Measurements from ENCODE around the gene RAB36. TPM values are rescaled to one million over a fixed set of nuclear protein-coding genes. Genes with fewer than 3 reads are reported as not detected.

RAB36 gene
- total RNA-seq, 2 donors from 2014 or later = 2.6 to 3.3 TPM

- Mint-ChIP-seq H3K27me3 (ENCODE audit: insufficient read depth) (no peaks in the 10 kb centered on the region), H3K36me3 (ENCODE audit: low read depth) (no peaks in the 10 kb centered on the region), H3K4me3 (no peak overlapping the region), H3K27ac (no peak overlapping the region), H3K4me1 (no peaks in the 10 kb centered on the region), H3K9me3 (no peaks in the 10 kb centered on the region)
- DNase-seq = no peak
- 93 to 95% methylated on average over 6 to 7 of the region's 7 CpGs for WGBS, 2 experiments (ENCODE audit: insufficient coverage in 1 of 2, insufficient read length in 1 of 2)
- H3K36me3 ChIP-seq (ENCODE audit: control insufficient read depth, insufficient read depth, low read length) = no peaks in the 10 kb centered on the region
- no peaks in the 10 kb centered on the region for H3K4me1 ChIP-seq (ENCODE audit: control insufficient read depth, insufficient read depth, low read length)
- no peak overlapping the region for H3K9ac ChIP-seq (ENCODE audit: extremely low read depth, low read length, poor library complexity, severe bottlenecking)
- no peak for TF ChIP-seq CTCF (conservative IDR thresholded peaks at IDR 0.05)
- H3K27ac ChIP-seq (ENCODE audit: low read depth, low read length) = no peak overlapping the region
- H3K9me3 ChIP-seq (ENCODE audit: control insufficient read depth, low read length) = no peaks in the 10 kb centered on the region
- no peak overlapping the region for H3K4me3 ChIP-seq (ENCODE audit: low read length)
- H3K27me3 ChIP-seq (ENCODE audit: control insufficient read depth, insufficient read depth, low read length, poor library complexity, severe bottlenecking) = no peaks in the 10 kb centered on the region
These were observed 29.9 kb upstream of the RAB36 start for GRCh38 chr22:23115369-23115768.

DNA sequence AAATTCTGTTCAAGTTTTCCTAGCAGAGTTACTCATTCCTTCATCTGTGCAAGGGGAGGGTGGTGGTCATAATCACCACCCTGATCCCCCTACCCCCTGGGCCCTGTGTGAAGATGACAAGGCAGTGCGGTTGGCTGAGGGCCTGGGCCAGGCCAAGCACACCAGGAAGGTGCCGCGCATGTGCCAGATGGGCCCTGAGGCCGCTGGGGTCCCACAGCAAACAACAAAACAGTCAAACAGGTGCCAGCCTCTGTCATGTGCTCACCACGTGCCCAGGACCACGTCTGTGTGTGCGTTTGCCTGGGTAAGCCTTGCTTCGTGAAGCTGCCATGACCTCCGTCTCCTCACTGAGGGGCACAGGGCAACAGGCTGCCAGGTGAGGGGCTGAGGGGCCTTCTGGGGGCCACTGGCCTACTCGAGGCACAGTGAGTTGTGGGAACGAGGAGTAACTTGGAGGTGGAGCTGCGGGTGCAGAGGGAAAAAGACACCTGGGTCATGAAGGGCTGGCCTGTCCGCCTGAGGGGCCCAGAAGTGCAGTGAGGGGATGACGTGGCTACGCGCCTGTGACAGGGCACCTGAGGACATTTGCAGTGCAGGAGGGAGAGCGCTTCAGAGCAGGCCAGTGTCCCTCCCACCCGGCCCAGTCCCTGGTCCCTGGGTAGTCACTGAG is 29.3 kb upstream of the RAB36 start:
- Histone ChIP-seq H3K9me3 (ENCODE audit: control insufficient read depth, low read length) (no peaks in the 10 kb centered on the region), H3K27ac (ENCODE audit: low read depth, low read length) (no peak overlapping the region), H3K9ac (ENCODE audit: extremely low read depth, low read length, poor library complexity, severe bottlenecking) (no peak overlapping the region), H3K27me3 (ENCODE audit: control insufficient read depth, insufficient read depth, low read length, poor library complexity, severe bottlenecking) (no peaks in the 10 kb centered on the region), H3K4me3 (ENCODE audit: low read length) (no peak overlapping the region), H3K36me3 (ENCODE audit: control insufficient read depth, insufficient read depth, low read length) (no peaks in the 10 kb centered on the region), H3K4me1 (ENCODE audit: control insufficient read depth, insufficient read depth, low read length) (no peaks in the 10 kb centered on the region)
- Mint-ChIP-seq H3K9me3 (no peaks in the 10 kb centered on the region), H3K27me3 (ENCODE audit: insufficient read depth) (no peaks in the 10 kb centered on the region), H3K4me1 (no peaks in the 10 kb centered on the region), H3K36me3 (ENCODE audit: low read depth) (no peaks in the 10 kb centered on the region), H3K27ac (no peak overlapping the region), H3K4me3 (no peak overlapping the region)
- WGBS, 2 experiments (ENCODE audit: insufficient coverage in 1 of 2, insufficient read length in 1 of 2) = 86 to 92% methylated on average over 14 to 18 of the region's 18 CpGs
- no peak for DNase-seq
- TF ChIP-seq CTCF (conservative IDR thresholded peaks at IDR 0.05) = no peak

- Histone ChIP-seq H3K27me3 (ENCODE audit: control insufficient read depth, insufficient read depth, low read length, poor library complexity, severe bottlenecking) (no peaks in the 10 kb centered on the region), H3K4me3 (ENCODE audit: low read length) (no peak overlapping the region), H3K9me3 (ENCODE audit: control insufficient read depth, low read length) (no peaks in the 10 kb centered on the region), H3K4me1 (ENCODE audit: control insufficient read depth, insufficient read depth, low read length) (no peaks in the 10 kb centered on the region), H3K36me3 (ENCODE audit: control insufficient read depth, insufficient read depth, low read length) (no peaks in the 10 kb centered on the region), H3K9ac (ENCODE audit: extremely low read depth, low read length, poor library complexity, severe bottlenecking) (no peak overlapping the region), H3K27ac (ENCODE audit: low read depth, low read length) (no peak overlapping the region)
- Mint-ChIP-seq H3K36me3 (ENCODE audit: low read depth) (no peaks in the 10 kb centered on the region), H3K27ac (no peak overlapping the region), H3K27me3 (ENCODE audit: insufficient read depth) (no peaks in the 10 kb centered on the region), H3K4me3 (no peak overlapping the region), H3K4me1 (no peaks in the 10 kb centered on the region), H3K9me3 (no peaks in the 10 kb centered on the region)
- TF ChIP-seq CTCF (conservative IDR thresholded peaks at IDR 0.05) = peak; percentile 19
- 85 to 92% methylated on average over 5 to 9 of the region's 10 CpGs for WGBS, 2 experiments (ENCODE audit: insufficient coverage in 1 of 2, insufficient read length in 1 of 2)
- DNase-seq = no peak
These were observed 28.6 kb upstream of the RAB36 start for GRCh38 chr22:23116506-23117263.
